Activated CD8-positive, alpha-beta memory T cell treated with anti-CD3 and anti-CD28 coated beads for 36 hours (primary cell): ENCODE data around the gene LYSET. TPM values are rescaled to one million over a fixed set of nuclear protein-coding genes. Genes with fewer than 3 reads are reported as not detected.
"Not testable (repeated sequence)": the region's sequence is repeated elsewhere in the genome, so short reads cannot be mapped to it uniquely, and the experiment has no call there.

Source experiments
- CTCF ChIA-PET: fragments of 350-600 bp; sonication (Branson Sonifier 250); formaldehyde crosslinking; loops from one replicate; lab custom pipeline; 2021; ENCODE audit warnings: antibody characterized with exemption; lab: Charles Lee
- POLR2A ChIA-PET: fragments of 350-600 bp; sonication (Branson Sonifier 250); formaldehyde crosslinking; loops from one replicate; lab custom pipeline; 2021; ENCODE audit warnings: antibody characterized with exemption; lab: Charles Lee
- total RNA-seq, 2 experiments: library from RNA; stranded (reverse); gene quantifications; one replicate each; pipeline ENCODE4 v1.2.3, GENCODE V29; 2021

LYSET gene
- total RNA-seq, 2 experiments from 2014 or later = 16.6 to 18.8 TPM

GRCh38 chr14:93161411-93161940 is 23.6 kb upstream of the LYSET start:
- ChIA-PET CTCF (interaction anchor here (0.7 to 2.1 kb wide), 3 partner anchors 15 to 245 kb away, joined by 3 to 9 read pairs (median 8); no protein-coding TSS in a partner anchor), POLR2A (no interaction called here)

GRCh38 chr14:93163564-93163963 is 21.6 kb upstream of the LYSET start:
- ChIA-PET CTCF (no interaction called here), POLR2A (interaction anchor here (0.5 kb wide), 1 partner anchor 421 kb away, joined by 3 read pairs; no protein-coding TSS in a partner anchor)

- CTCF ChIA-PET, POLR2A ChIA-PET: not testable (repeated sequence)
These were observed 19.5 kb upstream of the LYSET start for GRCh38 chr14:93165271-93166265.

GRCh38 chr14:93168610-93169009 is 16.5 kb upstream of the LYSET start:
- POLR2A ChIA-PET = not testable (repeated sequence)
- CTCF ChIA-PET = interaction anchor here (0.6 to 1.9 kb wide), 2 partner anchors 9 to 1569 kb away, joined by 5 to 6 read pairs; no protein-coding TSS in a partner anchor

- ChIA-PET CTCF (interaction anchor here (0.7 to 1.9 kb wide), 2 partner anchors 8 to 37 kb away, joined by 3 to 5 read pairs; partner anchors contain the start of genes GON7 and UBR7), POLR2A (interaction anchor here (0.6 kb wide), 1 partner anchor 25 kb away, joined by 11 read pairs; no protein-coding TSS in a partner anchor)
These were observed 15.5 kb upstream of the LYSET start for GRCh38 chr14:93169619-93170018.

GRCh38 chr14:93170141-93170540 is 15.0 kb upstream of the LYSET start:
- CTCF ChIA-PET = interaction anchor here (1.9 kb wide), 1 partner anchor 8 kb away, joined by 5 read pairs; no protein-coding TSS in a partner anchor
- POLR2A ChIA-PET = not testable (repeated sequence)

GRCh38 chr14:93171376-93171775 is 13.7 kb upstream of the LYSET start:
- POLR2A ChIA-PET = no interaction called here
- CTCF ChIA-PET = interaction anchor here (0.7 kb wide), 1 partner anchor 32 kb away, joined by 3 read pairs; no protein-coding TSS in a partner anchor

GRCh38 chr14:93173943-93174395 is 11.1 kb upstream of the LYSET start:
- POLR2A ChIA-PET = no interaction called here
- CTCF ChIA-PET = interaction anchor here (1.1 kb wide), 1 partner anchor 59 kb away, joined by 3 read pairs; no protein-coding TSS in a partner anchor

GRCh38 chr14:93174731-93175130 is 10.4 kb upstream of the LYSET start:
- CTCF ChIA-PET = interaction anchor here (1.1 kb wide), 1 partner anchor 60 kb away, joined by 3 read pairs; no protein-coding TSS in a partner anchor
- POLR2A ChIA-PET = not testable (repeated sequence)

GRCh38 chr14:93175492-93175891 is 9.6 kb upstream of the LYSET start:
- ChIA-PET POLR2A (no interaction called here), CTCF (interaction anchor here (1.1 to 1.4 kb wide), 2 partner anchors 29 to 223 kb away, joined by 3 to 4 read pairs; no protein-coding TSS in a partner anchor)

- CTCF ChIA-PET = interaction anchor here (0.6 to 1.3 kb wide), 3 partner anchors 23 to 625 kb away, joined by 3 to 7 read pairs (median 3); partner anchors contain the start of genes GON7 and UBR7
- POLR2A ChIA-PET = interaction anchor here (2.2 to 2.6 kb wide), 2 partner anchors 23 to 38 kb away, joined by 7 to 27 read pairs; partner anchors contain the start of genes GON7 and UBR7
These were observed 1.4 kb upstream of the LYSET start for GRCh38 chr14:93183596-93184317.

- CTCF ChIA-PET = interaction anchor here (0.9 to 1.3 kb wide), 3 partner anchors 22 to 72 kb away, joined by 4 to 6 read pairs (median 5); partner anchors contain the start of genes GON7 and UBR7
These were observed 218 bp downstream of the LYSET start for GRCh38 chr14:93185349-93185720.

GRCh38 chr14:93186466-93186865 is 1.3 kb downstream of the LYSET start:
- ChIA-PET POLR2A (no interaction called here), CTCF (no interaction called here)

More at GRCh38 chr14:93185349-93185720, 218 bp downstream of the LYSET start:
- POLR2A ChIA-PET = interaction anchor here (1.0 to 2.6 kb wide), 3 partner anchors 21 to 70 kb away, joined by 4 to 27 read pairs (median 7); partner anchors contain the start of genes GON7 and UBR7

GRCh38 chr14:93186956-93187355 is 1.8 kb downstream of the LYSET start:
- CTCF ChIA-PET = no interaction called here
- POLR2A ChIA-PET = no interaction called here

GRCh38 chr14:93195316-93195999 is 10.3 kb downstream of the LYSET start:
- POLR2A ChIA-PET = interaction anchor here (0.7 kb wide), 1 partner anchor 26 kb away, joined by 11 read pairs; no protein-coding TSS in a partner anchor
- CTCF ChIA-PET = interaction anchor here (0.7 to 0.9 kb wide), 3 partner anchors 12 to 79 kb away, joined by 3 read pairs; partner anchors contain the start of genes GON7 and UBR7

GRCh38 chr14:93199031-93199430 is 13.9 kb downstream of the LYSET start:
- ChIA-PET POLR2A (interaction anchor here (0.6 kb wide), 1 partner anchor 1170 kb away, joined by 4 read pairs; no protein-coding TSS in a partner anchor), CTCF (no interaction called here)

GRCh38 chr14:93200553-93200952 is 15.4 kb downstream of the LYSET start:
- POLR2A ChIA-PET = no interaction called here
- CTCF ChIA-PET = interaction anchor here (1.0 kb wide), 1 partner anchor 87 kb away, joined by 3 read pairs; no protein-coding TSS in a partner anchor
